Measurements from ENCODE around the gene NTMT2. TPM values are rescaled to one million over a fixed set of nuclear protein-coding genes. Genes with fewer than 3 reads are reported as not detected.

The NTMT2 gene
- total RNA-seq, 2 donors from 2014 or later, result 1.2 TPM; not detected in 1

DNA sequence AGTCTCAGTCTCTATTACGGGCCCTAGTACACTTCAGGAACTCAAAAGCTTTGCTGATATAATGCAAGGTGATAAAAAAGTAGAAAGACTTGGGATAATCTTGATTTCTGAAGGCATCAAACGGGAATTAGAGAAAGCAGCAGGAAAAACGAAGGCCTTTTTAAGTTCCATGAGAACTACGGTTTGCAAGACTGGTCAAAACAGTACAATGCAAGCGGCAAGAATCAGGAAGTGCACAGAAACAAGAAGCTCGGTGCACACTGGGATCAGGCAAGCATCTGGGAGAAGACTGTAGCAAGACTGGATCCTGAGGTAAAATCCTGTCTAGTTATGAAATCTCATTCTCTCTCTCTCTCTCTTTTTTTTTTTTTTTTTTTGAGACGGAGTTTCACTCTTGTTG lies 28.6 kb downstream of the NTMT2 start:
- no peak overlapping the region for H3K9ac ChIP-seq (ENCODE audit: extremely low read depth, low read length, poor library complexity, severe bottlenecking)
- 87 to 91% methylated on average over 6 to 7 of the region's 7 CpGs for WGBS, 2 experiments (ENCODE audit: insufficient coverage in 1 of 2, insufficient read length in 1 of 2)
- H3K36me3 Mint-ChIP-seq (ENCODE audit: low read depth), result no peaks in the 10 kb centered on the region
- H3K4me3 Mint-ChIP-seq, result no peak overlapping the region
- H3K4me3 ChIP-seq (ENCODE audit: low read length), result no peak overlapping the region
- no peaks in the 10 kb centered on the region for H3K4me1 Mint-ChIP-seq
- H3K27ac ChIP-seq (ENCODE audit: low read depth, low read length), result no peak overlapping the region
- no peaks in the 10 kb centered on the region for H3K36me3 ChIP-seq (ENCODE audit: control insufficient read depth, insufficient read depth, low read length)
- no peak overlapping the region for H3K27ac Mint-ChIP-seq
- no peak for DNase-seq
- TF ChIP-seq, protein P1, sequence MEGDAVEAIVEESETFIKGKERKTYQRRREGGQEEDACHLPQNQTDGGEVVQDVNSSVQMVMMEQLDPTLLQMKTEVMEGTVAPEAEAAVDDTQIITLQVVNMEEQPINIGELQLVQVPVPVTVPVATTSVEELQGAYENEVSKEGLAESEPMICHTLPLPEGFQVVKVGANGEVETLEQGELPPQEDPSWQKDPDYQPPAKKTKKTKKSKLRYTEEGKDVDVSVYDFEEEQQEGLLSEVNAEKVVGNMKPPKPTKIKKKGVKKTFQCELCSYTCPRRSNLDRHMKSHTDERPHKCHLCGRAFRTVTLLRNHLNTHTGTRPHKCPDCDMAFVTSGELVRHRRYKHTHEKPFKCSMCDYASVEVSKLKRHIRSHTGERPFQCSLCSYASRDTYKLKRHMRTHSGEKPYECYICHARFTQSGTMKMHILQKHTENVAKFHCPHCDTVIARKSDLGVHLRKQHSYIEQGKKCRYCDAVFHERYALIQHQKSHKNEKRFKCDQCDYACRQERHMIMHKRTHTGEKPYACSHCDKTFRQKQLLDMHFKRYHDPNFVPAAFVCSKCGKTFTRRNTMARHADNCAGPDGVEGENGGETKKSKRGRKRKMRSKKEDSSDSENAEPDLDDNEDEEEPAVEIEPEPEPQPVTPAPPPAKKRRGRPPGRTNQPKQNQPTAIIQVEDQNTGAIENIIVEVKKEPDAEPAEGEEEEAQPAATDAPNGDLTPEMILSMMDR (conservative IDR thresholded peaks at IDR 0.05), result no peak
- peaks cover 5% of the 10 kb centered on the region for H3K9me3 ChIP-seq (ENCODE audit: control insufficient read depth, low read length)
- no peaks in the 10 kb centered on the region for H3K27me3 ChIP-seq (ENCODE audit: control insufficient read depth, insufficient read depth, low read length, poor library complexity, severe bottlenecking)
- H3K9me3 Mint-ChIP-seq, result peaks cover 19% of the 10 kb centered on the region
- no peaks in the 10 kb centered on the region for H3K27me3 Mint-ChIP-seq (ENCODE audit: insufficient read depth)
- H3K4me1 ChIP-seq (ENCODE audit: control insufficient read depth, insufficient read depth, low read length), result no peaks in the 10 kb centered on the region

DNA sequence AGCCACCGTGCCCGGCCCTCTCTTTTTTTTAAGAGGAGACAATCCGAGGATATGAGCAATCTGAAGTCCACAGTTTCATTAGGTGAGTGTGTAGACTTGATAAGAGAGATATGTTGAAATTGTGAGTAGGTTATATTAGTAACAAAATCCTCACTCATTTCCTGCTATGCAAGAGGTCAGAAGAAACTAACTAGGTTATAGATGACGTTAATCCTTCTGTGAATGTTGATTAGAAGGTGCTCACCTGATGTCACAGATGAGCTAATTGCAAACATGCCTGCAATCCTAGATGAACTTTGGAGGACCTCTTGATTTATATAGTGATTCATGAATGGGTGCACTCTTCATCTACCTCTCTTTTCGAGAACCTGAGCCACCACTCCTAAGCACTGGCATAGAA lies 29.3 kb downstream of the NTMT2 start:
- TF ChIP-seq, protein P1 (conservative IDR thresholded peaks at IDR 0.05), result no peak
- Mint-ChIP-seq H3K9me3 (peaks cover 18% of the 10 kb centered on the region), H3K4me1 (no peaks in the 10 kb centered on the region), H3K27ac (no peak overlapping the region), H3K36me3 (ENCODE audit: low read depth) (no peaks in the 10 kb centered on the region), H3K27me3 (ENCODE audit: insufficient read depth) (no peaks in the 10 kb centered on the region), H3K4me3 (no peak overlapping the region)
- no peak overlapping the region for H3K9ac ChIP-seq (ENCODE audit: extremely low read depth, low read length, poor library complexity, severe bottlenecking)
- H3K4me3 ChIP-seq (ENCODE audit: low read length), result no peak overlapping the region
- 91 to 94% methylated on average over 3 to 5 of the region's 5 CpGs for WGBS, 2 experiments (ENCODE audit: insufficient coverage in 1 of 2, insufficient read length in 1 of 2)
- H3K36me3 ChIP-seq (ENCODE audit: control insufficient read depth, insufficient read depth, low read length), result no peaks in the 10 kb centered on the region
- H3K27ac ChIP-seq (ENCODE audit: low read depth, low read length), result no peak overlapping the region
- H3K4me1 ChIP-seq (ENCODE audit: control insufficient read depth, insufficient read depth, low read length), result no peaks in the 10 kb centered on the region
- no peaks in the 10 kb centered on the region for H3K27me3 ChIP-seq (ENCODE audit: control insufficient read depth, insufficient read depth, low read length, poor library complexity, severe bottlenecking)
- peaks cover 5% of the 10 kb centered on the region for H3K9me3 ChIP-seq (ENCODE audit: control insufficient read depth, low read length)
- no peak for DNase-seq

DNA sequence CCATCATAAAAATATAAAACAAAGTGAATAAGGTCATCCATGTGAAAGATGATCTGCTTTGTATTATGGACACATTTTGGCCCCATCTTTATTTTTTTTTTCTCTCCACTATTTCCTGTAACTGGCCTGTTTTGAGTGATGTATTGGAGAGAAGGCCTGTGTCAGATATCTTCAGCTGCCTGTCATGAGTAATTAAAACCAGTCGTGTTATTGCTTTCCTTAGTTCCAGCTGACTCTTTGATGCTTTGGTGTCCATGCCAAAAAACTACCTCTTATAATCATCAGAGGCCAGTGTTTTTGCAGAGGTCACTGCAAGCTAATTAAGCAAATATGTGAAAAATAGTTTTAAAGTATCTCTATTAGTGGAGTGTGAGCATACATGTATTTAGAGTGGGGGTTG lies 29.7 kb downstream of the NTMT2 start:
- Histone ChIP-seq H3K4me3 (ENCODE audit: low read length) (no peak overlapping the region), H3K27ac (ENCODE audit: low read depth, low read length) (no peak overlapping the region), H3K27me3 (ENCODE audit: control insufficient read depth, insufficient read depth, low read length, poor library complexity, severe bottlenecking) (no peaks in the 10 kb centered on the region), H3K9ac (ENCODE audit: extremely low read depth, low read length, poor library complexity, severe bottlenecking) (no peak overlapping the region), H3K36me3 (ENCODE audit: control insufficient read depth, insufficient read depth, low read length) (no peaks in the 10 kb centered on the region), H3K4me1 (ENCODE audit: control insufficient read depth, insufficient read depth, low read length) (no peaks in the 10 kb centered on the region), H3K9me3 (ENCODE audit: control insufficient read depth, low read length) (peaks cover 2% of the 10 kb centered on the region)
- TF ChIP-seq, protein P1 (conservative IDR thresholded peaks at IDR 0.05), result no peak
- Mint-ChIP-seq H3K27ac (no peak overlapping the region), H3K36me3 (ENCODE audit: low read depth) (no peaks in the 10 kb centered on the region), H3K4me1 (no peaks in the 10 kb centered on the region), H3K27me3 (ENCODE audit: insufficient read depth) (no peaks in the 10 kb centered on the region), H3K4me3 (no peak overlapping the region), H3K9me3 (peaks cover 14% of the 10 kb centered on the region)
- WGBS, 2 experiments (ENCODE audit: insufficient coverage in 1 of 2, insufficient read length in 1 of 2), result 85 to 100% methylated on average over 1 of the region's 1 CpG
- no peak for DNase-seq
